Gastrocnemius medialis (tissue), 4 donors: ENCODE data around the gene LANCL2.

Source experiments
- POLR2A ChIP-seq, 2 donors: fragments of 450-650 bp; IDR thresholded peaks; one replicate each; pipeline ENCODE4 v1.6.1; 2017; ENCODE audit warnings: antibody characterized with exemption in 2 of 2, mild to moderate bottlenecking in 2 of 2, moderate library complexity in 2 of 2
- TF ChIP-seq, protein P1 (sequence below), 5 experiments: fragments of 450-650 bp in 3 of 5; fragments of 200-600 bp in 2 of 5; sonication (generic) in 2 of 5; IDR thresholded peaks in 4 of 5; conservative IDR thresholded peaks in 1 of 5; 1 replicate in 4 of 5; 2 replicates in 1 of 5; pipeline ENCODE4 v1.5.1; 2016 to 2019; ENCODE audit warnings: antibody characterized with exemption in 5 of 5, mild to moderate bottlenecking in 3 of 5, moderate library complexity in 3 of 5

DNA sequence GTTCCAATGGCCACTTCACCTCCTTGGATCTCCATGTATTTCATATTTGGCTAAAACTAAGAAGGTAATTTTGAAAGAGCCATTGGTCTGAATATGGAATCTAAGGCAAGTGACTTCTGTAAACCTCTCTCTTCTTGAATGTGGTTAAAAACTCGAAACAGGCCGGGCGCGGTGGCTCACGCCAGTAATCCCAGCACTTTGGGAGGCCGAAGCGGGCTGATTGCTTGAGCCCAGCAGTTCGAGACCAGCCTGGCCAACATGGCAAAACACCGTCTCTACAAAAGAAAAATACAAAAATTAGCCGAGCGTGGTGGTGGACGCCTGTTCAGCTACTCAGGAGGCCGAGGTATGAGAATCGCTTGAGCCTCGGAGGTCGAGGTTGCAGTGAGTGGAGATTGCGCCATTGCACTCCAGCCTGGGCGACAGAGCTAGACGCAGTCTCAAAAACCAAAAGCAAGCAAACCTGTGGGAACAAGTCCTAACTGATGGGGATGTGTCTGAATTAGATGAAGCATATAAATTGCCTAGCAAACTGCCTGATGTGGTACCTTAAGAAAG lies 2.2 kb downstream of the LANCL2 start:
- TF ChIP-seq, protein P1, sequence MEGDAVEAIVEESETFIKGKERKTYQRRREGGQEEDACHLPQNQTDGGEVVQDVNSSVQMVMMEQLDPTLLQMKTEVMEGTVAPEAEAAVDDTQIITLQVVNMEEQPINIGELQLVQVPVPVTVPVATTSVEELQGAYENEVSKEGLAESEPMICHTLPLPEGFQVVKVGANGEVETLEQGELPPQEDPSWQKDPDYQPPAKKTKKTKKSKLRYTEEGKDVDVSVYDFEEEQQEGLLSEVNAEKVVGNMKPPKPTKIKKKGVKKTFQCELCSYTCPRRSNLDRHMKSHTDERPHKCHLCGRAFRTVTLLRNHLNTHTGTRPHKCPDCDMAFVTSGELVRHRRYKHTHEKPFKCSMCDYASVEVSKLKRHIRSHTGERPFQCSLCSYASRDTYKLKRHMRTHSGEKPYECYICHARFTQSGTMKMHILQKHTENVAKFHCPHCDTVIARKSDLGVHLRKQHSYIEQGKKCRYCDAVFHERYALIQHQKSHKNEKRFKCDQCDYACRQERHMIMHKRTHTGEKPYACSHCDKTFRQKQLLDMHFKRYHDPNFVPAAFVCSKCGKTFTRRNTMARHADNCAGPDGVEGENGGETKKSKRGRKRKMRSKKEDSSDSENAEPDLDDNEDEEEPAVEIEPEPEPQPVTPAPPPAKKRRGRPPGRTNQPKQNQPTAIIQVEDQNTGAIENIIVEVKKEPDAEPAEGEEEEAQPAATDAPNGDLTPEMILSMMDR (IDR thresholded peaks at IDR 0.05 in 4 of 5, conservative IDR thresholded peaks at IDR 0.05 in 1 of 5), result no peak
- TF ChIP-seq POLR2A (IDR thresholded peaks at IDR 0.05), result no peak
